Cardiac muscle cell (in vitro differentiated cells and primary cell): ENCODE measurements around the gene LACTBL1. TPM values are rescaled to one million over a fixed set of nuclear protein-coding genes. Genes with fewer than 3 reads are reported as not detected.
"Not testable (repeated sequence)": the region's sequence is repeated elsewhere in the genome, so short reads cannot be mapped to it uniquely, and the experiment has no call there.

ENCODE experiments used
- DNase-seq, 2 donors: peaks; one replicate each; pipeline versions ENCODE4 v3.0.0 to v3.0.0-alpha.2; 2010 to 2017; ENCODE audit warnings: low read depth in 1 of 2, low spot score in 1 of 2
- H3K27ac ChIP-seq: fragments of 200-600 bp; sonication (generic); 2 replicates; pipeline ENCODE4 v1.5.1; 2016
- H3K27me3 ChIP-seq: fragments of 200-600 bp; sonication (generic); 2 replicates; pipeline ENCODE4 v1.6.0; 2016; ENCODE audit warnings: control low read depth
- H3K36me3 ChIP-seq: fragments of 200-600 bp; sonication (generic); 2 replicates; pipeline ENCODE4 v1.5.1; 2016; ENCODE audit warnings: control low read depth
- H3K4me1 ChIP-seq: fragments of 200-600 bp; sonication (generic); 2 replicates; pipeline ENCODE4 v1.8.1; 2017; ENCODE audit warnings: low read depth, mild to moderate bottlenecking, mixed run types
- H3K4me3 ChIP-seq: fragments of 200-600 bp; sonication (generic); 2 replicates; pipeline ENCODE4 v1.5.1; 2016; ENCODE audit warnings: mild to moderate bottlenecking
- H3K9me3 ChIP-seq: fragments of 200-600 bp; sonication (generic); 2 replicates; pipeline ENCODE4 v1.5.1; 2017; ENCODE audit warnings: low read depth, mild to moderate bottlenecking, control low read depth
- CTCF ChIP-seq: IDR thresholded peaks from 2 replicates; pipeline ENCODE4 v1.5.1; 2012; ENCODE audit warnings: low read depth, mild to moderate bottlenecking, low read length
- polyA plus RNA-seq: library from polyadenylated mRNA; unstranded; fragments of >200 nt; fragmentation: Nextera tagmentation; extraction: Ambion mirVana; gene quantifications from 2 replicates; pipeline ENCODE4 v1.2.1, GENCODE V29; 2016
- total RNA-seq: library from RNA; depleted of rRNA; stranded (reverse); fragments of >200 nt; gene quantifications from 2 replicates; pipeline ENCODE4 v1.2.3, GENCODE V29; 2016

Gene LACTBL1
- total and polyA plus RNA-seq, 2 experiments from 2014 or later = not detected

- no peak for DNase-seq
- H3K9me3 ChIP-seq = no peaks in the 10 kb centered on the region
- H3K27me3 ChIP-seq = peaks cover 31% of the 10 kb centered on the region
- no peak for TF ChIP-seq CTCF
- H3K4me3 ChIP-seq = no peak overlapping the region
- H3K4me1 ChIP-seq = no peaks in the 10 kb centered on the region
- no peak overlapping the region for H3K27ac ChIP-seq
- H3K36me3 ChIP-seq = no peaks in the 10 kb centered on the region
These were observed 18.9 kb downstream of the LACTBL1 start for GRCh38 chr1:22953740-22954141.

DNA sequence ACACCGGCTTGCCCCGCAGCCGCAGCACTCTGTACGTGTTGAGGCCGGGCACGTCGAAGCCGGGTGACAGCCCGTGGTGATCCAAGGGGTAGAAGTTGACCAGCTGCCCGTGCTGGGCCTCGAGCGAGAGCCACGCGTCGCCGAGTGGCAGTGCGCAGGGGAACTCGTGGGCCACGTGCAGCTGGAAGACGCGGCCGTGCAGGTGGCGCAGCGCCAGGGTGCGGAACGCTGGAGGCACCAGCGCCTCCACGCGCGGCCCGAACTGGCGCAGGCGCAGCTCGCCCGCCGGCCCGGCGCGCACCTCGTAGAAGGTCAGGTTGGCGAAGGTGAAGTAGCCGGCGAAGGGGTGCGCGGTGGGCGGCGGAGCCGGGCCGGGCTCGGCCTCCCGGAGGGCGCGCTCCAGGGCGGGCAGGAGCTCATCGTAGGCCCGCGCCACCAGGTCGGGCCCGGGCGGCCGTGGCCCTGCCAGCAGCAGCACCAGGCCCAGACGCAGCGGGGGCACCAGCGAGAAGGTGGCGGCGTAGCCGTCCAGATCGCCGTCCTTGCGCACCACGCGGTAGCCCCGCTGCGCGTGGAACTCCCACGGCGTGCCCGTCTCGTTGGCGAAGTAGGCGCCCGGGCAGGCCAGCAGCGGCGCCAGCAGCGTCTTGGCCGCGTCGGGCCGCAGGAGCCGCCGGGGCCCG, 19.5 kb downstream of the LACTBL1 start:
- TF ChIP-seq CTCF = no peak

DNA sequence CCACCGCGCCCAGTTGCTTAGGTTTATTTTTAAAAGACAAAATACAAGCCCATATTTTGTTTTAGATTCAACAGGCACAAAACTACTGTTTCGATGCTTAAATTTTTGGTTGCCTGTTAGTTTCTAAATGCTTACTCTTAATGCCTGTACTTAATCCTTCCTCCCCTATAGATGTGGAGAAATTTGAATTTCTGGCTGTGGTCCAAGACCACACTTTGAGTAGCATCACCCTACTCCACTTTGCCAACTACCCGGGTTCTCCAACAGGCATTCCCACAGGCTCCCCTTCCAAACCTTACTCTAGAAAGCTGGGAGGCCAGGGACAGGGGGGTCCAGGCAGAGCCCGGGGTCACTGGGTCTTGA, 20.0 kb downstream of the LACTBL1 start:
- no peaks in the 10 kb centered on the region for H3K9me3 ChIP-seq
- peaks cover 31% of the 10 kb centered on the region for H3K27me3 ChIP-seq
- H3K36me3 ChIP-seq = no peaks in the 10 kb centered on the region
- H3K4me1 ChIP-seq = no peaks in the 10 kb centered on the region
- no peak overlapping the region for H3K27ac ChIP-seq
- no peak for TF ChIP-seq CTCF
- DNase-seq = no peak
- no peak overlapping the region for H3K4me3 ChIP-seq

More for the DNA sequence above, 19.5 kb downstream of the LACTBL1 start:
- Histone ChIP-seq H3K27ac (no peak overlapping the region), H3K4me3 (no peak overlapping the region), H3K9me3 (no peaks in the 10 kb centered on the region), H3K36me3 (no peaks in the 10 kb centered on the region), H3K4me1 (no peaks in the 10 kb centered on the region), H3K27me3 (peaks cover 31% of the 10 kb centered on the region)
- no peak for DNase-seq

- H3K27me3 ChIP-seq = peaks cover 31% of the 10 kb centered on the region
- H3K9me3 ChIP-seq = no peaks in the 10 kb centered on the region
- no peaks in the 10 kb centered on the region for H3K36me3 ChIP-seq
- no peak for DNase-seq
- H3K27ac ChIP-seq = no peak overlapping the region
- H3K4me3 ChIP-seq = no peak overlapping the region
- H3K4me1 ChIP-seq = no peaks in the 10 kb centered on the region
- no peak for TF ChIP-seq CTCF
These were observed 20.9 kb downstream of the LACTBL1 start for GRCh38 chr1:22951796-22952195.

DNA sequence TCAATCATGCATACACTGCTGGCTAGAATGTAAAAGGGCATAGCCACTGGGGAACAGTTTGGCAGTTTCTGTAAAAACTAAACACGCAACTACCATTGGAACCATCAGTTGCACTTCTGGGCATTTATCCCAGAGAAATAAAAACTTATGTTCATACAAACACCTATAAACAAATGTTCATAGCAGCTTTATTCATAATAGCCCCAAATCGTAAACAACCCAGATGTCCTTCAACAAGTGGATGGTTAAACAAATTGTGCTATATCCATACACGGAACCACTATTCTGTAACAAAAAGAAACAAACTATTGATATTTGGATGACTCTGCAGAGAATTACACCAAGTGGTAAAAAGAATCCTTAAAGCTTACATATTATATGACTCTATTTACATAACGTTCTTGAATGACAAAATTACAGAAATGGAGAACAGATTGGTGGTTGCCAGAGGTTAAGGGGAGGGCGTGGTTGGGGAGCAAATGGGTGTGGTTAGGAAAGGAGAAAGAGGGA, 22.8 kb downstream of the LACTBL1 start:
- no peak for DNase-seq
- H3K27me3 ChIP-seq = peaks cover 25% of the 10 kb centered on the region
- no peaks in the 10 kb centered on the region for H3K36me3 ChIP-seq
- no peaks in the 10 kb centered on the region for H3K9me3 ChIP-seq
- no peak overlapping the region for H3K27ac ChIP-seq
- H3K4me3 ChIP-seq = no peak overlapping the region
- H3K4me1 ChIP-seq = no peaks in the 10 kb centered on the region
- TF ChIP-seq CTCF = no peak

DNA sequence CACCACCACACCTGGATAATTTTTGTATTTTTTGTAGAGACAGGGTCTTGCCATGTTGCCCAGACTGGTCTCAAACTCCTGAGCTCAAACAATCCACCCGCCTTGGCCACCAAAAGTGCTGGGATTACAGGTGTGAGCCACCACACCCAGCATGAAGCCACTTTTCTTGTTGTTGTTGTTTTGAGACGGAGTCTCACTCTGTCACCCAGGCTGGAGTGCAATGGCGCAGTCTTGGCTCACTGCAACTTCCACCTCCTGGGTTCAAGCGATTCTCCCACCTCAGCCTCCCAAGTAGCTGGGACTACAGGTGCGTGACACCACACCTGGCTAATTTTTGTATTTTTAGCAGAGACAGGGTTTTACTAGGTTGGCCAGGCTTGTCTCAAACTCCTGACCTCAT, 27.5 kb downstream of the LACTBL1 start:
- H3K36me3 ChIP-seq, H3K4me1 ChIP-seq, DNase-seq: not testable (repeated sequence)

More for the DNA sequence above, 27.5 kb downstream of the LACTBL1 start:
- not testable (repeated sequence) for H3K9me3 ChIP-seq, H3K27me3 ChIP-seq, H3K27ac ChIP-seq, H3K4me3 ChIP-seq
